ENCODE measurements around the gene MRPS25. TPM values are rescaled to one million over a fixed set of nuclear protein-coding genes. Genes with fewer than 3 reads are reported as not detected.

Gene MRPS25
- total RNA-seq, 1 donor from 2014 or later = 49.0 TPM

DNA sequence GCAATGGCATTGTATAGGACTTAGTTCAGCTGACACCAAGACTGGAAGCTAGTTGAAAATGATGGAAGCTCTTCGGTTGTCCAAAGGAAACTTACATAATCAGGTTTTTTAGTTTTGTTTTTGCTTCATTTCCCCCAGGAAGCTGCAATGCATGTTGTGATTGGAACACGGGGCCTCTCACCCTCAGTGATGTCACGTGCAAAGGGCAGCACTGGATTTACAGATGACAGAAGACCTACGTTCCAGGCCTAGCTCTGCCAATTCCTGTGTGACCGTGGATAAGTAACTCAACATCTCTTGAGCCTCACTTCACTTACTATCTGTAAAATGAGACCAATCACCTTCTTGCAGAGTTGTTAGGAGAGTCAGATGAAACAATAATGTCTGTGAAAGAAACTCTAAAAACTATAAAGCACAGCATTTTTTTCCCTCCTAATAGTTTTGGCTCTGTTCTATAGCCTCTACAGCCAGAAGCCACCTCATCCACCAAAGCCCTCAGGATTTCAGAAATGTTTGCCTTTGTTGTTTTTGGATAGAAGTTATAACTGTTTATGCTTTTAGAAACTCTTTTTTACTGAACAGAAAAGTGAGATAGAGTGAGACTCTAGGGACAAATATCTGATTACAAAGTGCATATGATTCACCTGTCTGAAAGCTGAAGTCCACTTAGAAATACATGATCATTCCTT, 29.2 kb upstream of the MRPS25 start:
- no peak for TF ChIP-seq CTCF (IDR thresholded peaks at IDR 0.05; ENCODE audit: unreplicated experiment)
- peaks cover 9% of the 10 kb centered on the region for H3K4me1 Mint-ChIP-seq (ENCODE audit: low read depth)
- H3K9me3 Mint-ChIP-seq (ENCODE audit: low read depth) = no peaks in the 10 kb centered on the region
- H3K36me3 Mint-ChIP-seq (ENCODE audit: insufficient read depth) = peaks cover 8% of the 10 kb centered on the region
- DNase-seq (ENCODE audit: low spot score, unreplicated experiment) = no peak
- no peak overlapping the region for H3K4me3 Mint-ChIP-seq (ENCODE audit: low read depth)
- H3K27ac Mint-ChIP-seq = no peak overlapping the region
- no peaks in the 10 kb centered on the region for H3K27me3 Mint-ChIP-seq

DNA sequence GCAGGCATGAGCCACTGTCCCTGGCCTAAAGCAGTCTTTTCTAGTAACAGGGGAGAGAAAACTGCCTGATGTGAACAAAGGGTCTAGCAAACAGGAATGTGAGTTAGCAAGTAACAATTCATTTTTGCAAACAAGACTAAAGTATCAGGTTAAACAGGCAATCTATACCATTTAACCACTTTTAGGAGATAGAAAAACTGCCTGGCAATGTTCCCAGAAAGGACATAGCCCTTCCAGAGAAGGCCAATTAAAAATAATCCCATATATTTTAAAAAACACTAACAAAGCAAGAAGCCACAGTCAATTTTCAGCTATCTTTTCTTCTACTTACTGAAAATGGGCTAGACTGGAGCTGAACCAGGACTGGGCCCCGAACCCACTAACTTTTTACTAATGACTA, 27.6 kb upstream of the MRPS25 start:
- Mint-ChIP-seq H3K27ac (no peak overlapping the region), H3K4me1 (ENCODE audit: low read depth) (peaks cover 3% of the 10 kb centered on the region), H3K36me3 (ENCODE audit: insufficient read depth) (peaks cover 8% of the 10 kb centered on the region), H3K27me3 (no peaks in the 10 kb centered on the region), H3K9me3 (ENCODE audit: low read depth) (no peaks in the 10 kb centered on the region), H3K4me3 (ENCODE audit: low read depth) (no peak overlapping the region)
- DNase-seq (ENCODE audit: low spot score, unreplicated experiment) = no peak
- no peak for TF ChIP-seq CTCF (IDR thresholded peaks at IDR 0.05; ENCODE audit: unreplicated experiment)

DNA sequence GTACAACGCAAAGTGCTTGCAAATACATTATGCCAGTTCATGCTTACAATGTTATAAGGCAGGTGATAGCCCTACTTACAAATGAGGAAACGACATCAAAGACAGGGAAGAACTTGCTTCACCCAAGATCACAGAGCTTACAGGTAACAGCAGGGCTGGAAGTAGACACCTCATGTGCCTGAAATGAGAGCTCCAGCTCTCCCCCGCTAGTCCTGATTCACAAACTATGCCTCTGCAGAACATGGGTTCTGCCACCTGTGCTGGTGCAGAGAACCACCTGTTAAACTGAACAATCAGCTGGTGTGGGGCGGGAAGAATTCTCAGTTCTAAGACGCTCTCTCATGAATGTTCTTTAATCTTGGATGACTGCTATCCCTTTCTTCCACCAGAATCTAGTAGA, 26.5 kb upstream of the MRPS25 start:
- Mint-ChIP-seq H3K4me1 (ENCODE audit: low read depth) (no peaks in the 10 kb centered on the region), H3K36me3 (ENCODE audit: insufficient read depth) (peaks cover 9% of the 10 kb centered on the region), H3K9me3 (ENCODE audit: low read depth) (no peaks in the 10 kb centered on the region), H3K27me3 (no peaks in the 10 kb centered on the region), H3K4me3 (ENCODE audit: low read depth) (no peak overlapping the region), H3K27ac (no peak overlapping the region)
- no peak for DNase-seq (ENCODE audit: low spot score, unreplicated experiment)
- TF ChIP-seq CTCF (IDR thresholded peaks at IDR 0.05; ENCODE audit: unreplicated experiment) = no peak

GRCh38 chr3:15089201-15089600, 24.1 kb upstream of the MRPS25 start:
- Mint-ChIP-seq H3K36me3 (ENCODE audit: insufficient read depth) (peaks cover 16% of the 10 kb centered on the region), H3K27ac (no peak overlapping the region), H3K9me3 (ENCODE audit: low read depth) (no peaks in the 10 kb centered on the region), H3K4me3 (ENCODE audit: low read depth) (no peak overlapping the region), H3K27me3 (no peaks in the 10 kb centered on the region), H3K4me1 (ENCODE audit: low read depth) (no peaks in the 10 kb centered on the region)
- no peak for TF ChIP-seq CTCF (IDR thresholded peaks at IDR 0.05; ENCODE audit: unreplicated experiment)
- no peak for DNase-seq (ENCODE audit: low spot score, unreplicated experiment)

DNA sequence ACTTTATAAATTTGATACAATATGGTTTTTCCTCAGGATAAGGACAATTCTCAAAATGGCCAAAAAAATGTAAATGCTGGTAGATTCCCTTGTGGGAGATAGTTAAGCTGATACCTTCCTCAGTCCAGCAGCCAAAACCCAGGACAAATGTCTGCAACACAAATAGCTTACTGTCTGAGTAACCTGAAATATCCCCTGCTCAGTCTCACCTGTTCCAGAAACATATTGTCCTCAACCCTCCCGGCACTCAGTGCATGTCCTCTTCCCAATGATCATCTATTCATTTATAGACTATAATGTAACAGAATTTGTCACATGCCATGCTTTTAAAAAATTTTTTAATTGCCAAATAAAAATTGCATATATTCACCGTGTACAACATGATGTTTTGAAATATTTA, 21.6 kb upstream of the MRPS25 start:
- TF ChIP-seq CTCF (IDR thresholded peaks at IDR 0.05; ENCODE audit: unreplicated experiment) = no peak
- no peak overlapping the region for H3K4me3 Mint-ChIP-seq (ENCODE audit: low read depth)
- no peaks in the 10 kb centered on the region for H3K27me3 Mint-ChIP-seq
- no peak overlapping the region for H3K27ac Mint-ChIP-seq
- no peak for DNase-seq (ENCODE audit: low spot score, unreplicated experiment)
- no peaks in the 10 kb centered on the region for H3K9me3 Mint-ChIP-seq (ENCODE audit: low read depth)
- H3K36me3 Mint-ChIP-seq (ENCODE audit: insufficient read depth) = peaks cover 27% of the 10 kb centered on the region
- H3K4me1 Mint-ChIP-seq (ENCODE audit: low read depth) = no peaks in the 10 kb centered on the region
